GM21786 (cell line): Measurements from ENCODE around the gene E2F2.

Experiments used
- ATAC-seq: cut with Tn5 transposase; IDR thresholded peaks from one replicate; pipeline ENCODE4 v1.9.1; 2021; ENCODE audit not compliant: unreplicated experiment

The E2F2 gene

DNA sequence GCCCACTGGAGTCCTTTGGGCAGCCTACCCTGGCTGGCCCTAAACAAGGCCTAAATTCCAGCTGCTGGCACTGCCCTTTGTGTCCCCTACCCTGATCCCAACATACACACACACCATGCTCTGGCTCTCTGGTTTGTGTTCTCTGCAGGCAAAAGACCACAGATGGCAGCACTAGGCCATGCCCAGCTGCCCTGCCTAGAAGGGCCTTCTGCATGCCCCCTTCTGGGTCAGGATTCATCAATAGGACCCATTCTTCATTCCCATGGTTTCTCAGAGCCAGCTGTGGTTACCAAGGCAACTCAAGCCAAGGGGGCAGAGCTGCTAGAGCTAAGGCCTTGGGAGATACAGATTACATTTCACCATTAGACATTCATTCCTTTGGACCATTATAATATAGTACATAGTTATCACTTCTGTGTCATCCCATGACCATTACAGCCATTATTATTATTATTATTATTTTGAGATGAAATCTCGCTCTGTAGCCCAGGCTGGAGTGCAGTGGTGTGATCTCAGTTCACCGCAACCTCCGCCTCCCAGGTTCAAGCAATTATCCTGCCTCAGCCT is 64.5 kb downstream of the E2F2 start:
- no peak for ATAC-seq

GRCh38 chr1:23463286-23463685 is 67.7 kb downstream of the E2F2 start:
- ATAC-seq: no peak

DNA sequence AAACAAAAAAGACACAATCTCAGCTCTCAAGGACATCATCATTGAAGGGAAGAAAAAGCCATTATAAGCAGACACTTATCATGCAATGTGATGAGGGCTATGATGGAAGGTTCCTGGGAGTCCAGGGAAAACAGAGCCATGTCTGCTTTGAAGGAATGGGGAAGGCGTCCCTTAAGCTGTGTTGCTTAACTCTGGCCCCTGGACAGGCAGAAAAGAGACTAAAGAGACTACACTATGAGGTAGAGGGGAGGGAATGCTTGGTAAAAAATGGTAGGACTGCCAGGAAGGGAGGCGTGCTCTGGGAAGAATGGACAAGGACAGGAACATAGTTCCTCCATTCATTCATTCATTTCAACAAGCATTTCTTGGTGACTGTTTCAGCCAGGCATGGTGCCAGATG is 68.3 kb downstream of the E2F2 start:
- ATAC-seq: no peak

GRCh38 chr1:23461050-23461449 is 70.0 kb downstream of the E2F2 start:
- ATAC-seq: no peak

GRCh38 chr1:23460519-23460918 is 70.5 kb downstream of the E2F2 start:
- ATAC-seq: no peak

GRCh38 chr1:23459338-23459757 is 71.7 kb downstream of the E2F2 start:
- ATAC-seq: no peak
